Esophagus squamous epithelium (tissue), 5 donors: Measurements from ENCODE around the gene TPD52L2. TPM values are rescaled to one million over a fixed set of nuclear protein-coding genes. Genes with fewer than 3 reads are reported as not detected.

Source experiments
- DNase-seq: peaks from one replicate; lab custom pipeline; 2025; lab: John Stamatoyannopoulos, UW
- H3K27ac ChIP-seq, 4 donors: fragments of 200-600 bp; sonication (generic); one replicate each; pipeline ENCODE4 v1.5.1; 2016 to 2019; ENCODE audit warnings: mild to moderate bottlenecking in 1 of 4
- H3K27me3 ChIP-seq, 4 donors: fragments of 200-600 bp; sonication (generic); 1 replicate in 3 of 4; 2 replicates in 1 of 4; pipeline versions ENCODE4 v1.5.1 to v1.6.0; 2017 to 2021; ENCODE audit warnings: antibody characterized with exemption in 1 of 4
- H3K36me3 ChIP-seq, 3 donors: fragments of 200-600 bp; sonication (generic); one replicate each; pipeline ENCODE4 v1.5.1; 2016 to 2019
- H3K4me1 ChIP-seq, 3 donors: fragments of 200-600 bp; sonication (generic); one replicate each; pipeline ENCODE4 v1.5.1; 2017 to 2019
- H3K4me3 ChIP-seq, 4 donors: fragments of 200-600 bp; sonication (generic); 1 replicate in 3 of 4; 2 replicates in 1 of 4; pipeline ENCODE4 v1.5.1; 2016 to 2019; ENCODE audit warnings: mild to moderate bottlenecking in 2 of 4, moderate library complexity in 1 of 4
- H3K9me3 ChIP-seq, 3 donors: fragments of 200-600 bp; sonication (generic); one replicate each; pipeline ENCODE4 v1.5.1; 2016 to 2019
- CTCF ChIP-seq, 6 experiments: fragments of 450-650 bp in 4 of 6; fragments of 200-600 bp in 2 of 6; sonication (generic) in 2 of 6; IDR thresholded peaks; one replicate each; pipeline ENCODE4 v1.5.1; 2016 to 2019; ENCODE audit warnings: antibody characterized with exemption in 6 of 6, mild to moderate bottlenecking in 4 of 6, moderate library complexity in 4 of 6
- POLR2A ChIP-seq, 4 donors: fragments of 450-650 bp; IDR thresholded peaks; one replicate each; pipeline ENCODE4 v1.6.1; 2017; ENCODE audit warnings: antibody characterized with exemption in 4 of 4, mild to moderate bottlenecking in 4 of 4, moderate library complexity in 3 of 4
- WGBS, 2 donors: methylation state at CpG; one replicate each; pipeline ENCODE4 v1.1.5; 2018; 5-methylcytosine and 5-hydroxymethylcytosine counted together
- intact Hi-C: fragments of 100-400 bp; cut with DNase I; formaldehyde crosslinking; loops from one replicate; pipeline ENCODE4 v1.15.0; 2022
- total RNA-seq, 4 donors: library from RNA; depleted of rRNA; stranded (reverse); fragments of >200 nt; gene quantifications; one replicate each; pipeline ENCODE4 v1.1.0, GENCODE V29; 2016
- donor health status: DM: yes; HTN: yes; CAD: no.

The TPD52L2 gene
- total RNA-seq, 4 donors from 2014 or later = 97.1 to 124 (median 116) TPM

GRCh38 chr20:63844511-63844991, 20.5 kb upstream of the TPD52L2 start:
- intact Hi-C loops = no loop called here
- DNase-seq = no peak
- H3K4me1 ChIP-seq = peaks cover 13 to 64% (median 25%) of the 10 kb centered on the region in 3 donors
- H3K9me3 ChIP-seq = no peaks in the 10 kb centered on the region
- no peak overlapping the region for H3K4me3 ChIP-seq
- WGBS, 2 donors = 46% methylated on average over 3 of the region's 9 CpGs; no CpG with 5 or more reads in 1 of the 2 donors
- no peak overlapping the region for H3K27ac ChIP-seq
- no peak for TF ChIP-seq POLR2A (IDR thresholded peaks at IDR 0.05)
- no peak for TF ChIP-seq CTCF (IDR thresholded peaks at IDR 0.05)
- no peaks in the 10 kb centered on the region for H3K36me3 ChIP-seq
- peaks cover 0 to 64% (median 0%) of the 10 kb centered on the region in 4 donors for H3K27me3 ChIP-seq

GRCh38 chr20:63846128-63846771, 18.8 kb upstream of the TPD52L2 start:
- intact Hi-C loops = no loop called here
- Histone ChIP-seq H3K27me3 (peaks cover 0 to 71% (median 0%) of the 10 kb centered on the region in 4 donors), H3K36me3 (no peaks in the 10 kb centered on the region), H3K4me1 (peaks cover 13 to 64% (median 25%) of the 10 kb centered on the region in 3 donors), H3K9me3 (no peaks in the 10 kb centered on the region), H3K27ac (peak overlapping the region in 2 of 4 donors; percentile 64 to 84), H3K4me3 (peak overlapping the region in 1 of 4 donors; percentile 42)
- TF ChIP-seq POLR2A (IDR thresholded peaks at IDR 0.05) (no peak), CTCF (IDR thresholded peaks at IDR 0.05) (no peak)
- no peak for DNase-seq
- WGBS, 2 donors = 2 to 18% methylated on average over 2 to 18 of the region's 24 CpGs

GRCh38 chr20:63846888-63847236, 18.2 kb upstream of the TPD52L2 start:
- Histone ChIP-seq H3K4me1 (peaks cover 13 to 64% (median 25%) of the 10 kb centered on the region in 3 donors), H3K36me3 (no peaks in the 10 kb centered on the region), H3K27me3 (peaks cover 0 to 74% (median 0%) of the 10 kb centered on the region in 4 donors), H3K27ac (peak overlapping the region in 3 of 4 donors; percentile 55 to 84 (median 64)), H3K4me3 (no peak overlapping the region), H3K9me3 (no peaks in the 10 kb centered on the region)
- DNase-seq = no peak
- 80 to 83% methylated on average over 1 of the region's 3 CpGs for WGBS, 2 donors
- intact Hi-C loops = no loop called here
- no peak for TF ChIP-seq POLR2A (IDR thresholded peaks at IDR 0.05)

DNA sequence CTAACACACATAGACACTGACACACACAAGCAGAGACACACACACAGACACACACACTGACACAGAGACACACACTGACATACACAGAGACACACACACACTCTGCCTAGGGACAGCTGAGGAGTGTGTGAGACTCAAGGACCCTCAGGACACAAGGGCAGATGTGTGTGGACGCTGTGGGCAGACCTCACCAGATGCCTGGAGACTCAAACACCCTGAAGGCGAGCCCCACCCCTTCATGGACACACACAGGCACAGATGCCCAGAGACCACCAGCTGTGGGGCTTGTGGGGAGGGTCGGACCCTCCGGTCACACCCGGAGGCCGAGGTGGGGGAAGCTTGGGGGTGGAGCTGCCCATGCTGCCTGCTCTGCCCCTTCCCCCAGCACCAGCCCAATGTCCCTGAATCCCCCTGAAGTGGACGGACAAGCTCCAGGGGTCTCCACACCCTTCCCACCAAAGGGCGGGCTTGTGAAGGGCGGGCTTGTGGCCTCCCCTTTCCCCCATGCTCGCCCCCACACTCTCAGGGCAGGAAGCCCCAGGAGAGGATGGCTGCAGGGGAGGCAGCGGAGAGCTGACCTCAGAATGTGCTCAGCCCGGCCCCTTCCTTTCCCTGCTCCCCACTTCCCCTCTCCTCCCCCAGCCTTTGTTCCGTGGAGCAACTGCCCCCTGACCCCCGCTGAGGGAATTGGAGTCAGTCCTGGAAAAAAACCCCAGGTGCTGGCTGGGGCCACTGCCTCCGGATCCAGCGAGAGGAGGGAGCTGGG, 17.6 kb upstream of the TPD52L2 start:
- H3K9me3 ChIP-seq = no peaks in the 10 kb centered on the region
- peak overlapping the region; percentile 55 to 84 (median 60) for H3K27ac ChIP-seq
- intact Hi-C loops = no loop called here
- H3K4me1 ChIP-seq = peaks cover 13 to 61% (median 25%) of the 10 kb centered on the region in 3 donors
- 35 to 56% methylated on average over 3 to 4 of the region's 16 CpGs for whole genome bisulfite sequencing, 2 donors
- TF ChIP-seq CTCF (IDR thresholded peaks at IDR 0.05) = no peak
- TF ChIP-seq POLR2A (IDR thresholded peaks at IDR 0.05) = no peak
- no peaks in the 10 kb centered on the region for H3K36me3 ChIP-seq
- H3K27me3 ChIP-seq = peaks cover 0 to 75% (median 0%) of the 10 kb centered on the region in 4 donors
- H3K4me3 ChIP-seq = no peak overlapping the region
- DNase-seq = no peak

- DNase-seq = no peak
- Histone ChIP-seq H3K9me3 (no peaks in the 10 kb centered on the region), H3K36me3 (no peaks in the 10 kb centered on the region), H3K27me3 (peaks cover 0 to 75% (median 0%) of the 10 kb centered on the region in 4 donors), H3K4me3 (no peak overlapping the region), H3K27ac (peak overlapping the region; percentile 55 to 84 (median 60)), H3K4me1 (peaks cover 13 to 56% (median 25%) of the 10 kb centered on the region in 3 donors)
- WGBS, 2 donors = 60 to 84% methylated on average over 3 to 13 of the region's 28 CpGs
- intact Hi-C loops = no loop called here
- TF ChIP-seq POLR2A (IDR thresholded peaks at IDR 0.05) (no peak), CTCF (IDR thresholded peaks at IDR 0.05) (no peak)
Measured at GRCh38 chr20:63848003-63848911, 16.8 kb upstream of the TPD52L2 start.
